ENCODE results near the gene DAB2IP.

The DAB2IP gene

DNA sequence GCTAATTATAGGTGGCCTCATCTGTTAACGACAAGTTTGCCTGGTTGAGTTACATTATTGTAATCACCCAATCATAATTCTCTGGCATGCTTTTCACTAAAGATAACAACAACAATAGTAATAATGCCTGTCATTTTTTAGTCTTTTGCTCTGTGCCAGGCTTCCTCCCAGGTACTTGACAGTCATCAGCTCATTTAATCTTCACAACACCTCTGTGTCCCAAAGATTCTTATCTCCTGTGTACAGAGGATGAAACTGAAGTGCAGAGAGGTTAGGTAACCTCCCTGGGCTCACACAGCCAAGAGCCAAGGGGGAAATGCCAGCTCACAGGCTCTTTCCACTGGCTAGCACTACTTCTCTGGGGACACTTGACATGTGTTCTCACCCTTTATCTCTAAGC, 77.5 kb downstream of the DAB2IP start:
- ATAC-seq (ENCODE audit: insufficient read depth, low read depth) = no peak
- Histone ChIP-seq H3K9ac (ENCODE audit: low read depth, low read length) (no peak overlapping the region), H3K9me3 (ENCODE audit: insufficient read depth, low read length, severe bottlenecking) (no peaks in the 10 kb centered on the region), H3K27ac (ENCODE audit: low read length) (no peak overlapping the region), H3K4me2 (ENCODE audit: insufficient read depth, low read length) (no peak overlapping the region), H3K79me2 (ENCODE audit: insufficient read depth, low read length) (no peaks in the 10 kb centered on the region), H4K20me1 (ENCODE audit: insufficient read depth, low read length) (peaks cover 10% of the 10 kb centered on the region; the same call in 1 of the 2 replicates), H3K4me3 (ENCODE audit: low read depth in 1 of 2, low read length in 2 of 2) (no peak overlapping the region), H3K36me3 (ENCODE audit: insufficient read depth, low read length) (no peaks in the 10 kb centered on the region), H3K4me1 (ENCODE audit: insufficient read depth, low read length) (0 out of 2 replicates have a peak, but pooled peaks cover 6% of the 10 kb centered on the region), H3K27me3 (ENCODE audit: insufficient read depth, low read length, poor library complexity) (peaks cover 11% of the 10 kb centered on the region), H2AFZ (ENCODE audit: low read depth, low read length) (no peak overlapping the region)
- no peak for TF ChIP-seq EZH2 (IDR thresholded peaks at IDR 0.05; ENCODE audit: borderline replicate concordance, low read depth, low read length, severe bottlenecking)
- TF ChIP-seq, protein P1, sequence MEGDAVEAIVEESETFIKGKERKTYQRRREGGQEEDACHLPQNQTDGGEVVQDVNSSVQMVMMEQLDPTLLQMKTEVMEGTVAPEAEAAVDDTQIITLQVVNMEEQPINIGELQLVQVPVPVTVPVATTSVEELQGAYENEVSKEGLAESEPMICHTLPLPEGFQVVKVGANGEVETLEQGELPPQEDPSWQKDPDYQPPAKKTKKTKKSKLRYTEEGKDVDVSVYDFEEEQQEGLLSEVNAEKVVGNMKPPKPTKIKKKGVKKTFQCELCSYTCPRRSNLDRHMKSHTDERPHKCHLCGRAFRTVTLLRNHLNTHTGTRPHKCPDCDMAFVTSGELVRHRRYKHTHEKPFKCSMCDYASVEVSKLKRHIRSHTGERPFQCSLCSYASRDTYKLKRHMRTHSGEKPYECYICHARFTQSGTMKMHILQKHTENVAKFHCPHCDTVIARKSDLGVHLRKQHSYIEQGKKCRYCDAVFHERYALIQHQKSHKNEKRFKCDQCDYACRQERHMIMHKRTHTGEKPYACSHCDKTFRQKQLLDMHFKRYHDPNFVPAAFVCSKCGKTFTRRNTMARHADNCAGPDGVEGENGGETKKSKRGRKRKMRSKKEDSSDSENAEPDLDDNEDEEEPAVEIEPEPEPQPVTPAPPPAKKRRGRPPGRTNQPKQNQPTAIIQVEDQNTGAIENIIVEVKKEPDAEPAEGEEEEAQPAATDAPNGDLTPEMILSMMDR (IDR thresholded peaks at IDR 0.05; ENCODE audit: borderline replicate concordance, extremely low read depth, low read length, poor library complexity, severe bottlenecking) = no peak
- no peak for DNase-seq

DNA sequence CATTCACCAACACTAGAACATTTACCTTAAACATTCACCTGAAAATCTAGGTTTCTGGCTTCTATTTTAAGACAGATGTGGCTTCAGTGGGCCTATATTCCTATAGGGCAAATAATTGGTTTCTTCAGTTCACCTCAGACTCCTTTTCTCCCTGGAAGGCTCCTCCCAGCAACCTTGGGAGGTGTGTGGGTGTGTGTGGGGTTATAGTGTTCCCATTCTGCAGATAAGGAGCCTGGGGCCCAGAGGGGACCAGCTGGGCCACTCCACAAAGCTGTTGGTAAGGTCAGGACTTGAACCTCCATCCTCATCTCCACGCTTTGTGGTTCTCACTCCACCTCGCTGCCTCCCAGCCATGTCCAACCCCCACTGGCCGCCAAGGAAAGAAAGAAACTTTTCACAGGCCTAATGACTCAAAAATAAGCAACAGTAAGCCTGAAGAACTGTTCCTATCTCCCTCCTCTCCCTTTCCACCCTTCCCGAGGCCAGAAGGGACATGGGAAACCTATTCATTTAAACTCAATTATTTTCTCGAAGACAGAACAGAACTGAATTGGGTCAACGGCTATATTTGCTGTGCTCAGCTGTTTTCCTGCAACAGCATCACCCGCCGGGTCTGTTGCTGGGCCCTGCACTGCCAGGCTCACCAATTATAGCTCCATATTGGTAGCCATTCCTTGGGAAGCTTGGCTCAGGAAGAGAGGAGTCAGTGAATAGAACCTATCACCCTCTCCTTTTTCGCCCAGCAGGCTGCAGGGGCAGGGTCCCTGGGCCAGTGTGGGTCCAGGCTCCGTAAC, 78.5 kb downstream of the DAB2IP start:
- TF ChIP-seq, protein P1 (IDR thresholded peaks at IDR 0.05; ENCODE audit: borderline replicate concordance, extremely low read depth, low read length, poor library complexity, severe bottlenecking) = no peak
- no peak for TF ChIP-seq EZH2 (IDR thresholded peaks at IDR 0.05; ENCODE audit: borderline replicate concordance, low read depth, low read length, severe bottlenecking)
- no peak overlapping the region for H3K4me3 ChIP-seq (ENCODE audit: low read depth in 1 of 2, low read length in 2 of 2)

DNA sequence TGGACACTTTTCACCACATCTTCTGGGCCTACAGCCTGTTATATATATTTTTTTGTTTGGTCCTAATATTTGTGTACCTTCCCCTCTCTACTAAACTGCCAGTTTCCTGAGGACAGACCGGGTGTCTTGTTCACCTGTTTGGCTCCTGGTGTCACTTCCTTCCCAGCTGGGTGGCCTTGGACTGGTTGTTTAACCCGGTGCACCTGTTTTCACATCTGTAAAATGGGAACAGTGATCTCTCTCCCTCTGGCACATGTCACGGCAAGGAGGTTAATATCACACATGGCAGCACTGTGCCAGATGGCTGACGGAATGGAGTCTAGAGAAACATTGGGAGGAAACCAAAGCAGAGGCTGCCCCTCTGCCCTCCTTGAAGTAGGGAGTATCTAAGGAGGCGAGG, 79.7 kb downstream of the DAB2IP start:
- Histone ChIP-seq H3K9me3 (ENCODE audit: insufficient read depth, low read length, severe bottlenecking) (no peaks in the 10 kb centered on the region), H3K4me3 (ENCODE audit: low read depth in 1 of 2, low read length in 2 of 2) (no peak overlapping the region), H3K27ac (ENCODE audit: low read length) (no peak overlapping the region), H3K4me1 (ENCODE audit: insufficient read depth, low read length) (0 out of 2 replicates have a peak, but pooled peaks cover 6% of the 10 kb centered on the region), H3K9ac (ENCODE audit: low read depth, low read length) (no peak overlapping the region), H3K36me3 (ENCODE audit: insufficient read depth, low read length) (no peaks in the 10 kb centered on the region), H2AFZ (ENCODE audit: low read depth, low read length) (no peak overlapping the region), H4K20me1 (ENCODE audit: insufficient read depth, low read length) (peaks cover 10% of the 10 kb centered on the region; the same call in 1 of the 2 replicates), H3K27me3 (ENCODE audit: insufficient read depth, low read length, poor library complexity) (peaks cover 22% of the 10 kb centered on the region), H3K4me2 (ENCODE audit: insufficient read depth, low read length) (no peak overlapping the region), H3K79me2 (ENCODE audit: insufficient read depth, low read length) (no peaks in the 10 kb centered on the region)
- TF ChIP-seq EZH2 (IDR thresholded peaks at IDR 0.05; ENCODE audit: borderline replicate concordance, low read depth, low read length, severe bottlenecking) = no peak
- TF ChIP-seq, protein P1 (IDR thresholded peaks at IDR 0.05; ENCODE audit: borderline replicate concordance, extremely low read depth, low read length, poor library complexity, severe bottlenecking) = no peak
- ATAC-seq (ENCODE audit: insufficient read depth, low read depth) (no peak), DNase-seq (no peak)

More for the DNA sequence above, 78.5 kb downstream of the DAB2IP start:
- ATAC-seq (ENCODE audit: insufficient read depth, low read depth) = no peak
- no peaks in the 10 kb centered on the region for H3K9me3 ChIP-seq (ENCODE audit: insufficient read depth, low read length, severe bottlenecking)
- H2AFZ ChIP-seq (ENCODE audit: low read depth, low read length) = no peak overlapping the region
- no peak overlapping the region for H3K27ac ChIP-seq (ENCODE audit: low read length)
- H3K36me3 ChIP-seq (ENCODE audit: insufficient read depth, low read length) = no peaks in the 10 kb centered on the region
- H3K79me2 ChIP-seq (ENCODE audit: insufficient read depth, low read length) = no peaks in the 10 kb centered on the region
- H3K9ac ChIP-seq (ENCODE audit: low read depth, low read length) = no peak overlapping the region
- H3K27me3 ChIP-seq (ENCODE audit: insufficient read depth, low read length, poor library complexity) = peaks cover 16% of the 10 kb centered on the region
- H4K20me1 ChIP-seq (ENCODE audit: insufficient read depth, low read length) = peaks cover 10% of the 10 kb centered on the region; the same call in 1 of the 2 replicates
- no peak overlapping the region for H3K4me2 ChIP-seq (ENCODE audit: insufficient read depth, low read length)
- H3K4me1 ChIP-seq (ENCODE audit: insufficient read depth, low read length) = 0 out of 2 replicates have a peak, but pooled peaks cover 6% of the 10 kb centered on the region
- DNase-seq = no peak

Measured in DND-41 (cell line).